B cell (primary cell): Measurements from ENCODE around the gene PDGFA. TPM values are rescaled to one million over a fixed set of nuclear protein-coding genes. Genes with fewer than 3 reads are reported as not detected.

Source experiments
- ATAC-seq: fragments of 200-7000 bp; cut with Tn5 transposase; one replicate; pipeline ENCODE4 v1.10.0; 2021; ENCODE audit warnings: low read depth, mild to moderate bottlenecking, moderate number of reproducible peaks, moderate library complexity
- CTCF ChIA-PET: fragments of 350-600 bp; sonication (Branson Sonifier 250); formaldehyde crosslinking; loops from one replicate; lab custom pipeline; 2021; ENCODE audit warnings: antibody characterized with exemption, inconsistent platforms; lab: Charles Lee
- POLR2A ChIA-PET: fragments of 350-600 bp; sonication (Branson Sonifier 250); formaldehyde crosslinking; loops from one replicate; lab custom pipeline; 2021; ENCODE audit warnings: antibody characterized with exemption; lab: Charles Lee
- DNase-seq: peaks from one replicate; pipeline ENCODE4 v3.0.0; 2013
- H2AFZ ChIP-seq: 2 replicates; pipeline ENCODE4 v1.6.1; 2012; ENCODE audit warnings: mild to moderate bottlenecking, low read depth, low read length; ENCODE audit not compliant: insufficient read depth, poor library complexity, severe bottlenecking
- H3K27ac ChIP-seq, 2 donors: 1 replicate in 1 of 2; 2 replicates in 1 of 2; pipeline ENCODE4 v1.5.1; 2012 to 2013; ENCODE audit warnings: low read length in 2 of 2, mild to moderate bottlenecking in 2 of 2, moderate library complexity in 1 of 2
- H3K27me3 ChIP-seq, 4 experiments: fragments of 200-600 bp in 1 of 4; sonication (generic) in 1 of 4; replicated peaks in 1 of 4; 1 replicate in 2 of 4; 2 replicates in 2 of 4; pipeline versions ENCODE4 v1.6.1 to v1.7.0; 2013 to 2016; ENCODE audit warnings: low read length in 3 of 4, mild to moderate bottlenecking in 2 of 4, mixed read lengths in 1 of 4, moderate library complexity in 1 of 4; ENCODE audit not compliant: insufficient read depth in 4 of 4, control insufficient read depth in 3 of 4; ENCODE audit errors: control extremely low read depth in 1 of 4
- H3K36me3 ChIP-seq, 2 experiments: replicated peaks in 1 of 2; 1 replicate in 1 of 2; 2 replicates in 1 of 2; pipeline versions ENCODE4 v1.6.1 to v1.7.1; 2013; ENCODE audit warnings: low read length in 1 of 2; ENCODE audit not compliant: insufficient read depth in 2 of 2, control insufficient read depth in 1 of 2; ENCODE audit errors: control extremely low read depth in 1 of 2, extremely low read depth in 1 of 2
- H3K4me1 ChIP-seq, 2 donors: fragments of 200-600 bp in 1 of 2; sonication (generic) in 1 of 2; 1 replicate in 1 of 2; 2 replicates in 1 of 2; pipeline versions ENCODE4 v1.5.1 to v1.6.1; 2013 to 2017; ENCODE audit warnings: low read length in 2 of 2; ENCODE audit not compliant: control insufficient read depth in 2 of 2, insufficient read depth in 2 of 2
- H3K4me2 ChIP-seq: replicated peaks from 2 replicates; pipeline ENCODE3; 2012; ENCODE audit warnings: mild to moderate bottlenecking, low read depth, low read length; ENCODE audit not compliant: poor library complexity, severe bottlenecking
- H3K4me3 ChIP-seq, 5 experiments: fragments of 200-600 bp in 1 of 5; sonication (generic) in 1 of 5; 1 replicate in 3 of 5; 2 replicates in 2 of 5; pipeline versions ENCODE4 v1.5.1 to v1.7.0; 2011 to 2016; ENCODE audit warnings: low read length in 4 of 5, mild to moderate bottlenecking in 4 of 5, low read depth in 2 of 5, control low read depth in 1 of 5, moderate library complexity in 1 of 5; ENCODE audit not compliant: insufficient read depth in 1 of 5; ENCODE audit errors: control extremely low read depth in 1 of 5, extremely low read depth in 1 of 5
- H3K79me2 ChIP-seq: fragments of 200-600 bp; sonication (generic); one replicate; pipeline ENCODE4 v1.6.0; 2016; ENCODE audit warnings: low read length; ENCODE audit not compliant: control insufficient read depth, insufficient read depth
- H3K9ac ChIP-seq: fragments of 200-600 bp; sonication (generic); 2 replicates; pipeline ENCODE4 v1.6.1; 2017; ENCODE audit warnings: mild to moderate bottlenecking, low read length, moderate library complexity
- H3K9me3 ChIP-seq, 3 donors: one replicate each; pipeline versions ENCODE4 v1.6.1 to v1.7.1; 2013; ENCODE audit warnings: low read length in 2 of 3; ENCODE audit not compliant: control insufficient read depth in 2 of 3, insufficient read depth in 1 of 3; ENCODE audit errors: control extremely low read depth in 1 of 3
- H4K20me1 ChIP-seq: 2 replicates; pipeline ENCODE4 v1.6.0; 2012; ENCODE audit warnings: mild to moderate bottlenecking, low read length; ENCODE audit not compliant: insufficient read depth, control insufficient read depth, poor library complexity, severe bottlenecking
- H3K27ac Mint-ChIP-seq: one replicate; pipeline ENCODE4 v1.8.0; 2021; ENCODE audit warnings: mixed read lengths
- H3K27me3 Mint-ChIP-seq: one replicate; pipeline ENCODE4 v1.8.0; 2021; ENCODE audit warnings: mixed read lengths
- H3K4me1 Mint-ChIP-seq: one replicate; pipeline ENCODE4 v1.8.0; 2021; ENCODE audit warnings: mixed read lengths
- H3K4me3 Mint-ChIP-seq: one replicate; pipeline ENCODE4 v1.8.0; 2021; ENCODE audit warnings: mixed read lengths
- H3K9me3 Mint-ChIP-seq: one replicate; pipeline ENCODE4 v1.8.0; 2022; ENCODE audit warnings: mixed read lengths; ENCODE audit not compliant: insufficient read depth
- CTCF ChIP-seq: fragments of 200-600 bp; IDR thresholded peaks from one replicate; pipeline ENCODE4 v1.8.0; 2022; ENCODE audit warnings: antibody characterized with exemption, mild to moderate bottlenecking
- EZH2 ChIP-seq: IDR thresholded peaks from 2 replicates; pipeline ENCODE4 v1.6.1; 2012; ENCODE audit warnings: borderline replicate concordance, low read depth, mild to moderate bottlenecking, moderate library complexity, low read length; ENCODE audit not compliant: insufficient read depth, poor library complexity, severe bottlenecking
- WGBS: methylation state at CpG from one replicate; pipeline ENCODE4 v1.1.5; 2013; ENCODE audit warnings: missing lambda C conversion rate; ENCODE audit not compliant: insufficient coverage; 5-methylcytosine and 5-hydroxymethylcytosine counted together
- intact Hi-C: fragments of 100-400 bp; cut with micrococcal nuclease; formaldehyde crosslinking; loops from one replicate; pipeline ENCODE4 v1.10.0; 2022
- polyA plus RNA-seq: library from polyadenylated mRNA; depleted of rRNA; stranded (reverse); fragments of >200 nt; gene quantifications from 2 replicates; pipeline ENCODE4 v1.2.3, GENCODE V29; 2012
- total RNA-seq, 2 donors: library from RNA; stranded (reverse); fragments of 120-200 nt in 1 of 2; gene quantifications; 1 replicate in 1 of 2; 2 replicates in 1 of 2; pipeline versions ENCODE4 v1.2.3 to v1.2.4, GENCODE V29; 2013 to 2022

Gene PDGFA
- total and polyA plus RNA-seq, 2 donors (not counting 1 experiment from before 2014, with no cell fraction given), result 0.36 to 1.5 TPM

GRCh38 chr7:537911-538634, 18.4 kb upstream of the PDGFA start:
- ATAC-seq, result no peak
- intact Hi-C loops, result no loop called here
- Mint-ChIP-seq H3K4me3 (no peak overlapping the region), H3K9me3 (no peaks in the 10 kb centered on the region), H3K27ac (no peak overlapping the region), H3K4me1 (peaks cover 4% of the 10 kb centered on the region), H3K27me3 (peaks cover 5% of the 10 kb centered on the region)
- Histone ChIP-seq H3K4me1 (no peaks in the 10 kb centered on the region), H2AFZ (no peak overlapping the region), H3K36me3 (no peaks in the 10 kb centered on the region), H4K20me1 (no peaks in the 10 kb centered on the region), H3K27me3 (no peaks in the 10 kb centered on the region), H3K79me2 (no peaks in the 10 kb centered on the region), H3K9me3 (peaks cover 0 to 27% (median 0%) of the 10 kb centered on the region in 3 donors), H3K27ac (no peak overlapping the region), H3K4me2 (no peak overlapping the region), H3K4me3 (no peak overlapping the region), H3K9ac (no peak overlapping the region)
- WGBS, result 71% methylated on average over 17 of the region's 21 CpGs
- ChIA-PET POLR2A (no interaction called here), CTCF (no interaction called here)
- no peak for DNase-seq
- no peak for TF ChIP-seq EZH2
- no peak for TF ChIP-seq CTCF

- no peak for ATAC-seq
- Mint-ChIP-seq H3K4me1 (peaks cover 16% of the 10 kb centered on the region), H3K9me3 (no peaks in the 10 kb centered on the region), H3K27ac (no peak overlapping the region), H3K27me3 (peaks cover 5% of the 10 kb centered on the region), H3K4me3 (no peak overlapping the region)
- WGBS, result 90% methylated on average over 12 of the region's 12 CpGs
- no peak for TF ChIP-seq CTCF
- TF ChIP-seq EZH2, result no peak
- Histone ChIP-seq H3K4me3 (no peak overlapping the region), H2AFZ (no peak overlapping the region), H3K4me2 (no peak overlapping the region), H3K9me3 (peaks cover 0 to 18% (median 0%) of the 10 kb centered on the region in 3 donors), H4K20me1 (no peaks in the 10 kb centered on the region), H3K9ac (no peak overlapping the region), H3K27ac (no peak overlapping the region), H3K36me3 (no peaks in the 10 kb centered on the region), H3K4me1 (peaks cover 0 to 5% of the 10 kb centered on the region in 2 donors), H3K79me2 (no peaks in the 10 kb centered on the region), H3K27me3 (no peaks in the 10 kb centered on the region)
- CTCF ChIA-PET, result no interaction called here
- POLR2A ChIA-PET, result no interaction called here
- no peak for DNase-seq
- intact Hi-C loops, result no loop called here
These were observed 16.6 kb upstream of the PDGFA start for GRCh38 chr7:536231-536630.
